Breast epithelium (tissue), 3 donors: Measurements from ENCODE around the gene SLC35F3.

ENCODE experiments used
- CTCF ChIP-seq, 3 donors: fragments of 450-650 bp; IDR thresholded peaks; one replicate each; pipeline ENCODE4 v1.5.1; 2016 to 2017; ENCODE audit warnings: antibody characterized with exemption in 3 of 3, mild to moderate bottlenecking in 3 of 3, moderate library complexity in 3 of 3
- POLR2A ChIP-seq: fragments of 450-650 bp; IDR thresholded peaks from one replicate; pipeline ENCODE4 v1.6.1; 2016; ENCODE audit warnings: antibody characterized with exemption, mild to moderate bottlenecking, moderate library complexity

GRCh38 chr1:234154320-234155251, 250.1 kb downstream of the SLC35F3 start:
- TF ChIP-seq CTCF (IDR thresholded peaks at IDR 0.05), result peak; percentile 54 to 74 (median 67)
- no peak for TF ChIP-seq POLR2A
